GM21360 (cell line): Measurements from ENCODE around the gene ZNF17.

Source experiments
- ATAC-seq: cut with Tn5 transposase; IDR thresholded peaks from one replicate; pipeline ENCODE4 v1.9.1; 2021; ENCODE audit warnings: mild to moderate bottlenecking, moderate library complexity; ENCODE audit not compliant: unreplicated experiment

The ZNF17 gene

GRCh38 chr19:57421037-57421436, 10.1 kb downstream of the ZNF17 start:
- ATAC-seq = no peak

- no peak for ATAC-seq
Measured at GRCh38 chr19:57434386-57435061, 23.6 kb downstream of the ZNF17 start.

- ATAC-seq = peak; percentile 90
Measured at GRCh38 chr19:57435062-57435978, 24.4 kb downstream of the ZNF17 start, which contains the start of gene ZNF749. TSS of gene ZNF749 (plus strand) at chr19:57435325. CDS start at chr19:57435579, 254 bp downstream.

GRCh38 chr19:57436417-57436816, 25.5 kb downstream of the ZNF17 start:
- no peak for ATAC-seq

GRCh38 chr19:57437931-57438330, 27.0 kb downstream of the ZNF17 start:
- no peak for ATAC-seq

GRCh38 chr19:57438925-57439324, 28.0 kb downstream of the ZNF17 start:
- ATAC-seq = no peak

- ATAC-seq = no peak
Measured at GRCh38 chr19:57441979-57442752, 31.2 kb downstream of the ZNF17 start.

- no peak for ATAC-seq
Measured at GRCh38 chr19:57443121-57443696, 32.2 kb downstream of the ZNF17 start.

- no peak for ATAC-seq
Measured at GRCh38 chr19:57452307-57452706, 41.3 kb downstream of the ZNF17 start.

GRCh38 chr19:57465680-57466381, 54.9 kb downstream of the ZNF17 start:
- no peak for ATAC-seq

- no peak for ATAC-seq
Measured at GRCh38 chr19:57466489-57466888, 55.5 kb downstream of the ZNF17 start.
